HG02642 (cell line): ENCODE results near the gene ZFYVE26.
"Not testable (repeated sequence)": the region's sequence is repeated elsewhere in the genome, so short reads cannot be mapped to it uniquely, and the experiment has no call there.

Source experiments
- ATAC-seq: cut with Tn5 transposase; IDR thresholded peaks from one replicate; pipeline ENCODE4 v1.9.1; 2021; ENCODE audit warnings: mild to moderate bottlenecking; ENCODE audit not compliant: unreplicated experiment, poor library complexity

Gene ZFYVE26

GRCh38 chr14:67718265-67718664 is 98.1 kb downstream of the ZFYVE26 start:
- no peak for ATAC-seq

DNA sequence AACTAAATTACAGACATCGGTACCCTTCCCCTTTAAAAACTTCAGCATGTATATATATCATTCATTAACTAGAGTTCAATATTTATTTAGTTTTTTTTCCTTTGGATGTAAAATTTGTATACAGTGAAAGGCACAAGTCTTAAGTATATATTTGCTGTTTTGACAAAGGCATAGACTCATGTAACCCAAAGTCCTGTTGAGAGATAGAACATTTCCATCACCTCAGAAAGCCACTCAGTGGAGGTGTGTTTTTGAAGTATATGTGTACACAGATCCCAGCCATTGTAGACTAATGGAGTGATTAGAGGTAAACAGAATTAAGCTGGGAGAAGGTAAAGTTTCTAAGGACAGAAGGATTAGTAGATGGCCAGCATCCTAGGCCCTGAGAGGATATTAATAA is 99.3 kb downstream of the ZFYVE26 start:
- no peak for ATAC-seq

DNA sequence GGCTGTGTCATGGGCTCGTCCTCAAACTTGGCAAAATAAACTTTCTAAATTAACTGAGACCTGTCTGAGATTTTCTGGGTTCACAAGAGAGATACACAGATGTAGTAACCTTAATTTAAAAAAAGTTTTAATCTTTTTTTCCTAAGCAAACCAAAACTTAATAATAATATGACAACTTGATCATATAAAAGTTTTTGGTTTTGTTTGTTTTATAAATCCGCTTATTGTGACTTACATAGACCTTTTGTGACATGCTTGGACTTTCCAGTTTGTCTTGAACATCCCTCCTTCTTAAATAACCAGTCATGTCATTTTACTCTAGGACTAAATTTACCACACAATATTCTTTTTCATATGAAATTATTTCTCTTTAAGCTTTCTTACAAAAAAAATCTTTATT is 106.2 kb downstream of the ZFYVE26 start:
- ATAC-seq, result no peak

GRCh38 chr14:67709796-67710195 is 106.6 kb downstream of the ZFYVE26 start:
- not testable (repeated sequence) for ATAC-seq

DNA sequence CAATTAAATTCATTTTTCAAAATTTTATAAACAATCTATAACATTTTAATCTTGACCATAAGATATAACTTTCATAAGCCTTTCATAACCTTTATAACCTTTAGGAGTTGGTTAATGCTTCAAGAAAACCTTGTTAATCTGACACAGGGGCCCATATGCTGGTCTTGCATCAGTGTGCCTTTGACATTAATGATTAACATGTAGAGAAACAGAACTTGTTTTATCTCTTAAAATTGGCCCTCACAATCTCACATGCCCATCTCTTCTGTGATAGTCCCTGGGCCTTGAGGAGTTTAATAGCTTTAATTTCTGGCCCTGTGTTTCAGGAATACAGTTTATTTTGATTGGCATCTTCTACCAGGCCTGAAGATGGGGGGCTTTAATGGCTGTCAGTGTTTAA is 107.0 kb downstream of the ZFYVE26 start:
- ATAC-seq, result not testable (repeated sequence)

GRCh38 chr14:67705211-67705610 is 111.2 kb downstream of the ZFYVE26 start:
- ATAC-seq, result no peak

DNA sequence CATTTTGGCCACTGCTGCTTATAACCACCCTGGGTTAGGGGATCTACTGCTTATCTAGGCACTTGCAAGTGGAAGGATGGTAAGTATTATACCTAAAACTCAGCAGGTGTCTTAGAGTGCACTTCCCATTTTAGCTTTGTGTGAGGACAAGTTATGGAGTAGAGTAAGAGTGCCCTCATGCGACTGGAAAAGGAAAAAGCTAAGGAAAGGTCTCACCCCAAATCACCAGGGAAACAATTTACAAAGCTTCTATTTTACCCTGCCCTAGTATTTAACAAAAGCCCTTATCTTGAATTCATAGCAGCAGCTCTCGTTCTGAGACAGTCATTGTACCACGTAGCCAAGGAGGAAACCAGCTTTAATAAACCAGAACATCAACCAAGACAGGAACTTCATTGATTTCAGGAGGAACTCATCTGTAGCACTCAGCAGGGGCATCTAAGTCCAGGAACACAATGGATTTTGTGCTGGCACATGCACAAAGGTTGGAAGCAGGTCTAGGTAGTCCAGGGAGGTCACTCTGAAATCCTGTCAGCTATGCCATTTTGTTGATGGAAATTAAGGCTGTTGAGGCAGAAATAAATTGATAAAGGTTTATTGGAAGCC is 111.8 kb downstream of the ZFYVE26 start:
- ATAC-seq, result no peak

DNA sequence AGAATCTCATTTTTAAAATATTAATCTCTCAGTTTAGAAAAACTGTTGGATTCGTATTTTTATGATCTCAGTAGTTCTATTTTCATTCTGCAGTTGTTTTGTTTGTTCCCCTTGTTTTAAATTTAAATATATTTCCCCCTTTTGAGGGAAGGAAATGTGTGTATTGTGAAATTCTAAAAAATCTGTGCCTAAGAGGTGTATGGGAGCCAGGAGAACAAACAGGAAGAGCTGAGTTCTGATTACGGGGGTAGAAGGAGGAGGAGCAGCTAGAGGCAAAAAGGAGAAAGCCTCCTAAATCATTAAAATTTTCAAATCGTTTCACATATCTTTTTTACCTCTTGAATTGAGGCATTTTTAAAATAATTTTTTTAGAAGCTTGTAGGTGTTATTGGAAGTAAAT is 112.4 kb downstream of the ZFYVE26 start:
- ATAC-seq, result no peak

DNA sequence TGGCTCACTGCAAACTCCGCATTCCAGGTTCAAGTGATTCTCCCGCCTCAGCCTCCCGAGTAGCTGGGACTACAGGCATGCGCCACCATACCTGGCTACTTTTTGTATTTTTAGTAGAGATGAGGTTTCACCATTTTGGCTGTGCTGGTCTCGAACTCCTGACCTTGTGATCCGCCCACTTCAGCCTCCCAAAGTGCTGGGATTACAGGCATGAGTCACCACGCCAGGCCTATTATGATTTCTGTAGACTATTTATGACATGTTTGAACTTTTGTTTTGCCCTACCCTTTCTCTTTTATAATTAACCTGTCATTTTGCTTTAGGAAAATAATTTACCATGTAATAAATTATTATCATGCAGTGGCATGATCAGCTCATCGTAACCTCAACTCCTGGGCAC is 114.9 kb downstream of the ZFYVE26 start, which contains the start of gene RDH12:
Gene RDH12, plus strand, starts transcription at position 395 of the 400 bp plus-strand sequence. CDS start 20,757 bp downstream, outside the sequence.
- ATAC-seq, result not testable (repeated sequence)

DNA sequence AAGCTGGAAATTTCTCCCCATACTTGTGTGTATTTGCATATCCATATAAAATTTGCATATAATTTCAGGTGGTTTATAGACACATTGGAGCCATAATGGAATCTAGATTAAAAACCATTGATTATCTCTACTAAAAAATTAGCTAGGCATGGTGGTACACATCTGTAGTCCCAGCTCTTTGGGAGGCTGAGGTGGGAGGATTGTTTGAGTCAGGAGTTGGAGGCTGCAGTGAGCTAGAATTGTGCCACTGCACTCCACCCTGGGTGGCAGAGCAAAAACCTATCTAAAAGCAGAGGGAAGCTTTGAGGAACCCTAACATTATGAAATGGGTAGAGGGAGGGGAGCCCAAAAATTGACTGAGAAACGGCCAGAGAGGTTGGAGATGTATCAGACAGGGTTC is 118.2 kb downstream of the ZFYVE26 start:
- no peak for ATAC-seq

- no peak for ATAC-seq
Measured at GRCh38 chr14:67697006-67697405, 119.4 kb downstream of the ZFYVE26 start.
